Activated CD8-positive, alpha-beta memory T cell treated with anti-CD3 and anti-CD28 coated beads, Interleukin-2, amount 50 U/mL, for 1 hour (primary cell): ENCODE results near the gene YBX1.

Experiments used
- DNase-seq: peaks from one replicate; pipeline ENCODE4 v3.0.0-alpha.2; 2020; ENCODE audit errors: extremely low read depth

The YBX1 gene

GRCh38 chr1:42734201-42735035, 52.2 kb downstream of the YBX1 start:
- DNase-seq = no peak

DNA sequence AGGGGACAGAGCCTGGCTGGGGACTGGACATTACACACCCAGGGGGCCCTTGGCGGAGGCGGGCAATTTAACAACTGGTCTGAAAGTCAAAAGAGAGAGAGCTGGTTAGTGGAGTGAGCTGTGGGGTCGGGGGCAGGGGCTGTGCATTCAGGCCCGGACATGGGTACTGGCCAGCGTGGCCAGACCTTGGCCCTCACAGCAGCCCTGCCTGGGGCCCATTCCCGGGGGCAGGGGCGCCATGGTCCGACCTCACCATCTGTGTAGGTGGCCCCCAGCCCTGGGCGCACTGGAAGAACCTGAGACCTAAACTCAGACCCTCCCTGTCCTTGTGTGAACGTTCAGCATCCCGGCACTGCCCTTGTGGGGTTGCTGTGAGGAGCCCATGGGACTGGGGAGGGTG, 52.8 kb downstream of the YBX1 start:
- DNase-seq = no peak

DNA sequence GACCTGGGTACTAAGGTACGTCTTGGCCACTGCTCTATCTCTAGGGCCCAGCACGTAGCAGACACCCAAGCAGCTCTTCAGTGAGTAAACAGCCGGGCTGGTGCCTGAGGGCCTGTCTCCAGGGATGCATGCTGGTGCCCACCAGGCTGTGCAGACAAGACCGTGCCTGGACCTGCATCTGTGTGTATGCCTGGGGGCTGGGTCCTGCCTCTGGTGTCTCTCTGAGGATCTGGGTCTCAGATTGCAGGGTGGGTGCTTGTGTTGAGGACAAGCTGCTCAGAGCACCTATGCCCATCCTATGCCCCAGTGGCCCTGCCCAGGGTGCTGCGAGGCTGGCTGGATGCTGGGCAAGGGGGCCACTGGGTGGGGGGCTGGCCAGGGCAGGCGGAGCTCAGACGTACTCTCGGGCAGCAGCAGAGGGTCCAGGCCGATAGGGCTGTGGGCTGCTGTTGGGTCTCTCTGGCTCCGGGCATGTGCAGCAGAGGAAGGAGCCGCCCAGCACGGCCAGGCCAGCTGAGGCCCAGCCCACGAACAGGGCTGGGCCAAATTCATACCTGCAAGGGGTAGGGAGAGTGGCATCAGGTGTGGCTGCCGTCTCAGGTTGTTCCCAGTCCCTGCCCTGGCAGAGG, 53.4 kb downstream of the YBX1 start:
- no peak for DNase-seq

GRCh38 chr1:42736152-42736551, 53.9 kb downstream of the YBX1 start:
- no peak for DNase-seq

- no peak for DNase-seq
These were observed 54.5 kb downstream of the YBX1 start for GRCh38 chr1:42736571-42737200.

DNA sequence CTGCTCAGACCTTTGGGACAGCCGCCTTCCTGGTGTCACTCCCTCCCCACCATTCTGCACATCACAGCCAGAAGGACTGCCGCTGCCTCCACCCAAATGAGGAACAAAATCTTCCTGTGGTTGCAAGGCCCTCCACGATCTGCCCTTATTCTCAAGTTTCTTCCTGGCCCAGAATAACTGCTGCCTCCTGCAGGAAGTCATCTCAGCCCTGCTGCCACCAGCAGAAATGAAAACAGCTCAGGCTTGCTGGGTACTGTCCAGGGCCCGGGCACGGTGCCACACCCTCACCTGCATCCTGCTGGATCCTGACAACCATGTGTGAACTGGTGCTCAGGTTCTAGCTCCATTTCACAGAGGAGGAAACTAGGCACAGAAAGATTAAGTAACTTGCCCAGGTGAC, 55.0 kb downstream of the YBX1 start:
- no peak for DNase-seq

DNA sequence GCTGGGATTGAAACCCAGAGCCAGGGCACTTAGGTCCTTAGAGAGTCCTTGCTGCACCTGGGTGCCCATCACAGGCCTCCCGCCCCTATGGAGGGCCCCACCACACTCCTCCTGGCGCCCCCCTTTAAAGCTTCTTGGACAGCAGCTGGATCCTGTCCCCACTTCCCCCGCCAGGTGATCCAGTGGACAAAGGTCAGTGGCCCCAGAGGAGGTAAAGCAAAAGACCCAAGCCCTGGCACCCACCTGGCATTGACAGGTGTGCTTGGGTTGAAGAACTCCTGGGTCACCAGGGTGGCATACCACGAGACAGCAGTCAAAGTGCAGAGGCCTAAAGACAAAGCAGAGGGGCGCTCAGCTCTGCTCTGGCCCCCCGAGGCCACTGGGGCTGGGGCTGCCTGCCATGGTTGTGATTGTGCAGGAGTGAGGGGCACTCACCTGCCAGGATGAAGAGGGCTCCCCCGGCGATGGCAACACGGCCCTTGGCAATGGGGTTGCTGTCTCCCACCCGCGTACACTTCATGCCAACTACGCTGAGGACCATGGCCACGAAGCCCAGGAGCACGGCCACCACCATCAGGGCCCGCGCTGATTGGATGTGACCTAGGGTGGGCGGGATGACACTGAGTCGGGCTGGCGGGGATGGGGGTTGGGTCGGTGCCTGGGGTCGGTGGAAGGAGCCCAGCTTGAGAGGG, 55.9 kb downstream of the YBX1 start:
- no peak for DNase-seq

DNA sequence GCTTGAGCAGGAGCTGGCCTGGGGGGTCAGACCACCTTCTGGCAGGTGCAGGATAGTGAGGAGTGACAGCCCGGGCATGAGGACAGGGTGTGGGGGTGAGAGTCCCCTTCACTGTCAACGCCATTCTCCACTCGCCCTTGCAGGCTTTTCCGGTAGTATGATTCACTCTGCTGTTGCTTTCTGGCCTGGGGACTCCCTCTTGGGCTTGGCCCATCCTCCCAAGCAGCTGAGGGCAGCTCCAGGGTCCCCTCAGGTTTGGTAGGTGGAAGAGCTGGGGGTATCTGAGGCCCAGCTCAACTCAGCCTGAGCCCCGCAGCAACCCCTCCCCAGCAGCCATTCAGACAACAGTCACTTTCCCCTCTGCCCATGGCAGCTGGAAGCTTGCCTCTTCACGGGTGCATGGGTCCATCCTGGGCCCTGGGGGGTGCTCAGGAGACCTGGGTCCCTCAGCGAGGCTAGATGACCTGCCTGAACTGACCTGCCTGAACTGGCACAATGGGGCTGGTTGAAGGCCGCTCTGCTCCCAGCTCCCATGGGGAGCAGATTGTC, 56.5 kb downstream of the YBX1 start:
- DNase-seq = no peak

DNA sequence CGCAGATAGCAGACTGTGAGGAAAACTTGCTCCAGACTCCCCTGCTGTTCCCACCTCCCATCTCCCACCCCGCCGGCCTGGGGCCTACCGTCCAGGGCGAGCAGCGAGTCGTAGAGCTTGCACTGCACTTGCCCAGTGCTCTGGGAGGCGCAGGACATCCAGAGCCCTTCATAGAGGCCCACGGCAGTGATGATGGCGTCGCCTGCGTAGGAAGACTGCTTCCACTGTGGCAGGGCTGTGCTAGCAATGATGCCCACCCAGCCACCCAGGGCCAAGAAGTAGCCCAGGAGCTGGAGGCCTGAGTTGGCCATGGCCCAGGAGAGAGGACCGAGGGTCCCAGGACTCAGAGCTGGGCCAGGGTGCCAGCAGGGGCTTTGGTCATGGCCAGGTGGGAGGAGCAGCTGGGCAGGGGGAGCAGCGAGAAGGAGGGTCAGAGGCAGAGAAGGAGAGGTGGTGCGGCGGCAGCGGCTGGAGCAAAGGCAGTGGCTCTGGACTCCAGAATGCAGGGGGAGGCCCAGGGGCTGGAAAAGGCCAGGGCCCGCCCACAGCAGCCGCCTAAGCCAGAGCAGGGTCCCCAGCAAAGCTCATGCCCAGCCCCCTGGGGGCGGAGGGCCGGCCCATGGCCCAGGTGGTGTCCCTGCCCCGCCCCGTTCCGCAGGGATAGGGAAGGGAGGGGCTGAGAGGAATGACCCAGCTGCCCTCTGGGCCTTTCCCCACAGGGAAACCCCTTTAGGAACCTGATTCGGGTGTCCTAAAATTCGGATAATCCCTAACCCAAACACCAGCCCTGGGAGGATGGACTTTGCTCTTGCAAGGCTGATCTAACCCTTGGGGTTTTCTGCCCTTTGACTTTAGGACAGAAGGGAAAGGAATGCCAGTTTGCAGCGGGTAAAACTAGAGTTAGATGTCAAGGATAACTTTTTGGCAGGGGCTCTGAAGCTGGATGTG, 57.8 kb downstream of the YBX1 start, which contains the start of gene CLDN19:
TSS of gene CLDN19 (minus strand) at position 484 of the 948 bp plus-strand sequence. CDS start at position 311, 173 bp downstream.
- DNase-seq = no peak

GRCh38 chr1:42740851-42741580, 58.8 kb downstream of the YBX1 start:
- no peak for DNase-seq

DNA sequence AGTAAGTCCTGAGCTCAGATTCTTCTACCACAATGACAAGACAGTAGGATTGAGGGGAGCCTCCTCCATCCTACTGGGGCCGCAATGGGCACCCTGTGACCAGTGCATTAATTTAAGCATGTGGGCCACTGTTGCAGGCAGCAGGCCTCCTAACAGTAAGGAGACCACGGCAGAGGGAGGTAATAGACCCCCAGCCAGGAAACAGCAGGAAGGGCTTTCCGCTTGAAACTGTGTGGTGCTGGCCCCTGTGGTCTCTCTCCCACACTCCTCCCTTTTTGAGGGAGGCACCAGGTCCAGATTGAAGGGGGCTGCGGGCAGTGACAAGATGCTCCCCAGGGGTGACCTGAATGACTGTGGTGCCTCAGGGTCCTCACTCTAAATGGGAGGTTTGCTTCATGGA, 59.5 kb downstream of the YBX1 start:
- no peak for DNase-seq

DNA sequence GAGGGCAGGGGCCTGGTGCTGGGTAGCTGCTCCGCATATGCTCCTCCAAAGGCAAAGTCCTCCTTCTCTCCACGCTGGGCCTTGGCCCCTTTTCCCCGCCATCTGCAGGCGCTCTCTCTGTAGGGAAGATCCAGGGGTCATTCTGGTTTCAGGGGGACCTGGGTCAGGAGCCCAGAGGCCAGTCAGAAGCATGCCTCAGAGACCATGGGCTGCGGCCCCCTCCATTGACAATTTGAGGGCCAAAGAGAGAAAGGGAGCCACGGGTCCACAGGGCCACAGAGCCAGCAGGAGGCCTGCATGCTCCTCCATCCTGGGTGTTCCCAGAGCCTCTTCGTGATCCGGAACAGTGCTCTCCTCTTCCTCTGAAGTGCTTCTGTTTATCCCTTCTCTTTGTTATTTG, 59.9 kb downstream of the YBX1 start:
- DNase-seq = no peak

GRCh38 chr1:42742617-42743316, 60.5 kb downstream of the YBX1 start:
- no peak for DNase-seq

DNA sequence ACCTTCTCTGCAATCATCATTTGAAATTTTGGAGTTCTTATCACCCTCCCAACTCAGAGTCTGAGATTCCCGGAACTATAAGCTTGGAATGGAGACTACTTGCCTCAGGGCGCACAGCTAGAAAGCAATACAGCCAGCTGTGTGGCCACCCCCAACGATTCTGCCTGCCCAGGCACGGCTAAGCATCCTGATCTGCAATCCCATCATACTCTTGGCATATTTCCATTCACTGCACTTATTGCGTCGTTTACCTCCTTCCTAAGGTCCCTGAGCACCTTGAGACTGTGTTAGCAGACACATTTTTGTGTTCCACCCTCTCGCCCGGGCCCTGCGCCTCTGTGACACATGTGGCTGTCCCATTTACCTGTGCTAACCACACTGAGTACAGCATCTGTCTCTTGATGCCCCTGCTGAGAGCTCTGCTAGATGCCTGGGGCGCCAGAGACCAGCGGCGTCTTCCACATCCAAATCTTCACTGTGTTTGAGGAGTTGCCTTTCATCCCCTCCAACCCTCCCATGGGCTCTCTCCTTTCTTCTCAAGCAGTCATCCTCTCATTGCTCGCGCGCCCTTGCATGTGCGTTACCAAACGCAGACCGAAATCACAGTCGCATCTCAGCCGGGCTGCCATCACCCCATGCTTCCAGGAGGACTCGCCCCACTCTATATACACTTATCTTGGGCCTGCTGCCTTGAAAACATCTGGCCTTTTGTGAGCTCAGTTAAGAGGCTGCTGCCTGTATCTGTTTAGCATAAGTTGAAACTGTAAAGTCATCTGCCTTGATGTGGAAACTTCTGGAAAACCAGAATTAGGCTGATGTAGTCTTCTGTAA, 61.3 kb downstream of the YBX1 start:
- no peak for DNase-seq

DNA sequence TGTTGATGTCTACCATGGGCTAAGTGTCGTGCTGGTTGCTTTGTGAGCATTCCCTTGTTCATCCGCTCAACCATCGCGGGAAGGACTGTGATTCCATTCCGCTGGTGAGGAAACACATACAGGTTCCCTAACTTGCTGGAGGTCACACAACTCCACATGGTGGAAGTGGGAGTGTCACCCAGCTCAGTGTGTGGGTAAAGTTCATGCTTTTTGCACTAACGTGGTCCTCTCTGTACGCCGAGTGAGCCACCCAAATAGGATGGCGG, 61.9 kb downstream of the YBX1 start:
- DNase-seq = no peak

GRCh38 chr1:42745851-42746250, 63.6 kb downstream of the YBX1 start:
- DNase-seq = no peak

GRCh38 chr1:42746436-42747105, 64.4 kb downstream of the YBX1 start:
- no peak for DNase-seq

GRCh38 chr1:42747125-42747524, 64.9 kb downstream of the YBX1 start:
- no peak for DNase-seq
